HCT116 (cell line): ENCODE results near the gene SGCA. TPM values are rescaled to one million over a fixed set of nuclear protein-coding genes. Genes with fewer than 3 reads are reported as not detected.

ENCODE experiments used
- ATAC-seq: fragments of 200-7000 bp; cut with Tn5 transposase; 2 replicates; pipeline ENCODE4 v1.9.1; 2020; ENCODE audit warnings: mild to moderate bottlenecking, moderate library complexity
- BruUV-seq: library from RNA; stranded (reverse); fragments of 400-500 nt; replicated peaks from 2 replicates; lab custom pipeline; 2021; lab: Mats Ljungman, UMichigan
- CTCF ChIA-PET: fragments of 300-600 bp; sonication (Branson Sonifier 250); formaldehyde crosslinking; loops from one replicate; lab custom pipeline; 2021; ENCODE audit warnings: antibody characterized with exemption; lab: Charles Lee
- POLR2A ChIA-PET: fragments of 300-600, 350-600 bp; sonication (Branson Sonifier 250); formaldehyde crosslinking; loops from one replicate; lab custom pipeline; 2021; ENCODE audit warnings: antibody characterized with exemption; lab: Charles Lee
- RAD21 ChIA-PET, 2 experiments: fragments of 300-600 bp; sonication (Branson Sonifier 250); formaldehyde crosslinking; loops; one replicate each; lab custom pipeline; 2023; ENCODE audit warnings: low total read pairs in 2 of 2; ENCODE audit not compliant: uncharacterized antibody in 2 of 2, unreplicated experiment in 2 of 2, low non-redundant PET in 1 of 2; lab: Charles Lee
- DNase-seq: peaks from one replicate; pipeline ENCODE4 v3.0.0-alpha.2; 2010; ENCODE audit warnings: low read depth, low spot score
- H2AFZ ChIP-seq: fragments of 200-600 bp; shearing (Covaris generic), sonication (generic); 2 replicates; pipeline ENCODE4 v1.6.1; 2017; ENCODE audit warnings: low read depth, mixed run types, mixed read lengths, antibody characterized with exemption, low read length; ENCODE audit not compliant: poor library complexity, severe bottlenecking
- H3K27ac ChIP-seq: 2 replicates; pipeline ENCODE4 v1.5.1; 2012; ENCODE audit warnings: low read depth, low read length
- H3K27me3 ChIP-seq: fragments of 200-600 bp; sonication (generic); 2 replicates; pipeline ENCODE4 v1.6.1; 2016; ENCODE audit warnings: mixed run types, low read length, mixed read lengths; ENCODE audit not compliant: insufficient read depth
- H3K36me3 ChIP-seq, 2 experiments: fragments of 200-500 bp in 1 of 2; fragments of 200-600 bp in 1 of 2; sonication (Bioruptor generic) in 1 of 2; sonication (generic) in 1 of 2; 2 replicates each; pipeline versions ENCODE4 v1.5.1 to v1.6.1; 2014 to 2016; ENCODE audit warnings: low read length in 2 of 2, inconsistent platforms in 1 of 2, mixed read lengths in 1 of 2, mixed run types in 1 of 2; ENCODE audit not compliant: insufficient read depth in 2 of 2, control insufficient read depth in 1 of 2
- H3K4me1 ChIP-seq, 2 experiments: fragments of 200-600 bp in 1 of 2; sonication (generic) in 1 of 2; 2 replicates each; pipeline versions ENCODE4 v1.5.1 to v1.6.1; 2012 to 2017; ENCODE audit warnings: low read length in 2 of 2, inconsistent platforms in 1 of 2, mild to moderate bottlenecking in 1 of 2, mixed read lengths in 1 of 2, mixed run types in 1 of 2, moderate library complexity in 1 of 2; ENCODE audit not compliant: insufficient read depth in 2 of 2, control insufficient read depth in 1 of 2
- H3K4me2 ChIP-seq: fragments of 200-600 bp; sonication (generic); 2 replicates; pipeline ENCODE4 v1.6.1; 2017; ENCODE audit warnings: mixed run types, low read length, mixed read lengths
- H3K4me3 ChIP-seq, 2 experiments: fragments of 200-600 bp in 1 of 2; sonication (generic) in 1 of 2; replicated peaks in 1 of 2; 2 replicates each; pipeline ENCODE4 v1.5.1; 2011 to 2016; ENCODE audit warnings: low read length in 2 of 2, control low read depth in 1 of 2, low read depth in 1 of 2, mild to moderate bottlenecking in 1 of 2, mixed read lengths in 1 of 2, mixed run types in 1 of 2
- H3K79me2 ChIP-seq: fragments of 200-600 bp; sonication (generic); 2 replicates; pipeline ENCODE4 v1.6.1; 2017; ENCODE audit warnings: mild to moderate bottlenecking, mixed run types, low read length, moderate library complexity, mixed read lengths; ENCODE audit not compliant: insufficient read depth
- H3K9ac ChIP-seq: fragments of 200-600 bp; sonication (generic); 2 replicates; pipeline ENCODE4 v1.6.1; 2016; ENCODE audit warnings: low read length, mixed read lengths
- H3K9me2 ChIP-seq: fragments of 200-600 bp; sonication (generic), shearing (Covaris generic); 2 replicates; pipeline ENCODE4 v1.6.1; 2017; ENCODE audit warnings: mixed run types, mild to moderate bottlenecking, moderate library complexity; ENCODE audit not compliant: insufficient read depth
- H3K9me3 ChIP-seq, 2 experiments: fragments of 200-500 bp in 1 of 2; fragments of 200-600 bp in 1 of 2; sonication (Bioruptor generic) in 1 of 2; sonication (generic) in 1 of 2; 2 replicates each; pipeline ENCODE4 v1.6.1; 2014 to 2017; ENCODE audit warnings: low read length in 2 of 2, mixed read lengths in 2 of 2, inconsistent platforms in 1 of 2, low read depth in 1 of 2, mild to moderate bottlenecking in 1 of 2, mixed run types in 1 of 2, moderate library complexity in 1 of 2; ENCODE audit not compliant: control insufficient read depth in 1 of 2, insufficient read depth in 1 of 2
- H4K20me1 ChIP-seq: fragments of 200-600 bp; sonication (generic), shearing (Covaris generic); 2 replicates; pipeline ENCODE4 v1.6.1; 2017; ENCODE audit warnings: mixed run types, mild to moderate bottlenecking, moderate library complexity; ENCODE audit not compliant: insufficient read depth
- CTCF ChIP-seq, 3 experiments: fragments of 200-600 bp in 1 of 3; sonication (generic) in 1 of 3; IDR thresholded peaks in 2 of 3; conservative IDR thresholded peaks in 1 of 3; 2 replicates each; pipeline ENCODE4 v1.5.1; 2012 to 2017; ENCODE audit warnings: low read depth in 2 of 3, low read length in 2 of 3, antibody characterized with exemption in 1 of 3, borderline replicate concordance in 1 of 3, control low read depth in 1 of 3, mild to moderate bottlenecking in 1 of 3, mixed read lengths in 1 of 3, mixed run types in 1 of 3, moderate library complexity in 1 of 3; ENCODE audit not compliant: insufficient read depth in 1 of 3
- ELF1 ChIP-seq: IDR thresholded peaks from 2 replicates; pipeline ENCODE4 v1.6.1; 2012; ENCODE audit warnings: low read depth, borderline replicate concordance
- EZH2 ChIP-seq: fragments of 200-600 bp; sonication (generic); IDR thresholded peaks from 2 replicates; pipeline ENCODE4 v1.6.1; 2017; ENCODE audit warnings: antibody characterized with exemption, mixed run types
- EZH2phosphoT487 ChIP-seq: fragments of 200-600 bp; IDR thresholded peaks from 2 replicates; pipeline ENCODE4 v1.6.1; 2018; ENCODE audit warnings: antibody characterized with exemption, borderline replicate concordance
- FOSL1 ChIP-seq: IDR thresholded peaks from 2 replicates; pipeline ENCODE4 v1.6.1; 2012; ENCODE audit warnings: low read depth
- POLR2AphosphoS5 ChIP-seq: IDR thresholded peaks from 2 replicates; pipeline ENCODE4 v1.6.1; 2011; ENCODE audit warnings: mild to moderate bottlenecking, low read depth, low read length, moderate library complexity
- RAD21 ChIP-seq: IDR thresholded peaks from 2 replicates; pipeline ENCODE4 v1.6.1; 2012; ENCODE audit warnings: low read depth, mild to moderate bottlenecking
- SIN3A ChIP-seq: IDR thresholded peaks from 2 replicates; pipeline ENCODE4 v1.6.1; 2012; ENCODE audit warnings: low read depth
- SP1 ChIP-seq: IDR thresholded peaks from 2 replicates; pipeline ENCODE4 v1.6.1; 2012; ENCODE audit warnings: low read depth
- SRF ChIP-seq: IDR thresholded peaks from 2 replicates; pipeline ENCODE4 v1.6.1; 2012; ENCODE audit warnings: low read depth
- TCF7L2 ChIP-seq: IDR thresholded peaks from 2 replicates; pipeline ENCODE4 v1.7.0; 2011; ENCODE audit warnings: borderline replicate concordance, inconsistent platforms; ENCODE audit not compliant: insufficient read depth, insufficient read length; ENCODE audit errors: extremely low read depth
- YY1 ChIP-seq: IDR thresholded peaks from 2 replicates; pipeline ENCODE4 v1.6.1; 2011; ENCODE audit warnings: low read length, low read depth, moderate library complexity, mild to moderate bottlenecking; ENCODE audit not compliant: insufficient replicate concordance; ENCODE audit errors: extremely low read depth
- ZFX ChIP-seq: fragments of 450-650 bp; IDR thresholded peaks from 2 replicates; pipeline ENCODE4 v1.6.1; 2017
- intact Hi-C: fragments of 100-400 bp; cut with micrococcal nuclease; formaldehyde crosslinking; loops from 2 replicates; pipeline ENCODE4 v1.10.0; 2022
- total RNA-seq: library from RNA; stranded (reverse); gene quantifications from one replicate; pipeline ENCODE4 v1.2.1, GENCODE V29; 2021; ENCODE audit not compliant: unreplicated experiment
- TF ChIP-seq, protein P1 (sequence below): IDR thresholded peaks from 2 replicates; pipeline ENCODE4 v1.6.1; 2012
- TF ChIP-seq, protein P2 (sequence below): IDR thresholded peaks from 2 replicates; pipeline ENCODE4 v1.6.1; 2012
- TF ChIP-seq, protein P3 (sequence below): IDR thresholded peaks from 2 replicates; pipeline ENCODE4 v1.6.1; 2012; ENCODE audit warnings: low read depth

SGCA gene
- total RNA-seq, 1 experiment from 2014 or later = 0.37 TPM

DNA sequence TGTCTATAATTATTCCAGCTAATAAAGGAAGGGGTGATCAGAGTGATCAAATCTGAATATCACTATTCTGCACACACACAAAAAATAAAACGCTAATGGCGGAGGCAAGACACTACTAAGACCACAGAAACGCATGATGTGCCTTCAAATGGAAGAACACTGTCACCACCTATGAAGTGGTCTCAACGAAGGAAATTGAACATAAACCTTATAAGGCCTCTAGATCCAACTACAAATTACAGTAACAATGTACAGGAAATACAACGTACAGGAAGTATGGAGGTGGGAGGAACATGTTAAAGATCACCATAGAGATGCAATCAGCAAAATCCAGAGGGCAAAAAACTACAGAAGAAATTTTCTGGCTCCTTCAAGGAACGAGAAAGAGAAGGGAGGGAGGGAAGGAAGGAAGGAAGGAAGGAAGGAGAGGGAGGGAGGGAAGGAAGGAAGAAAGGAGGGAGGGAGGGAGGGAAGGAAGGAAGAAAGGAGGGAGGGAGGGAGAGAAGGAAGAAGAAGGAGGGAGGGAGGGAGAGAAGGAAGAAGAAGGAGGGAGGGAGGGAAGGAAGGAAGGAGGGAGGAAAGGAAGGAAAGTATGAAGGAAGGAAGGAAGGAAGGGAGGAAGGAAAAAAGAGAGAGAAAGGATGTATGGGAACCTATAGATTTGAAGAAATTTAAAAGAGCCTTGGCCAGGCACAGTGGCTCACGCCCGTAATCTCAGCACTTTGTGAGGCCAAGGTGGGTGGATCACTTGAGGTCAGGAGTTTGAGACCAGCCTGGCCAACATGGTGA is 3.1 kb upstream of the SGCA start:
- POLR2A ChIA-PET = interaction anchor here (2.8 kb wide), 1 partner anchor 11 kb away, joined by 22 read pairs; no protein-coding TSS in a partner anchor

More for the DNA sequence above, 3.1 kb upstream of the SGCA start:
- Histone ChIP-seq H3K4me3 (no peak overlapping the region), H3K9me2 (no peaks in the 10 kb centered on the region), H3K9ac (no peak overlapping the region), H3K27me3 (no peaks in the 10 kb centered on the region), H3K9me3 (no peaks in the 10 kb centered on the region), H3K4me1 (peaks cover 20 to 36% of the 10 kb centered on the region in 2 experiments), H4K20me1 (no peaks in the 10 kb centered on the region), H3K36me3 (no peaks in the 10 kb centered on the region), H3K79me2 (no peaks in the 10 kb centered on the region), H3K4me2 (no peak overlapping the region), H2AFZ (no peak overlapping the region), H3K27ac (no peak overlapping the region)
- no TSS peak for BruUV-seq
- RAD21 ChIA-PET = no interaction called here
- CTCF ChIA-PET = interaction anchor here (1.0 to 2.8 kb wide), 10 partner anchors 11 to 173 kb away, joined by 3 to 31 read pairs (median 5); partner anchors contain the start of gene PPP1R9B
- intact Hi-C loops = no loop called here
- ATAC-seq (no peak), DNase-seq (no peak)
- TF ChIP-seq EZH2phosphoT487 (no peak), EZH2 (no peak), POLR2AphosphoS5 (no peak), SP1 (no peak), YY1 (no peak), FOSL1 (no peak), TCF7L2 (no peak), ELF1 (no peak), SIN3A (no peak), RAD21 (no peak), CTCF (IDR thresholded peaks at IDR 0.05 in 2 of 3, conservative IDR thresholded peaks at IDR 0.05 in 1 of 3; ENCODE audit: borderline replicate concordance in 1 of 3, insufficient read depth in 1 of 3, low read depth in 2 of 3, low read length in 2 of 3) (no peak), SRF (no peak), ZFX (no peak)
- TF ChIP-seq, protein P1, sequence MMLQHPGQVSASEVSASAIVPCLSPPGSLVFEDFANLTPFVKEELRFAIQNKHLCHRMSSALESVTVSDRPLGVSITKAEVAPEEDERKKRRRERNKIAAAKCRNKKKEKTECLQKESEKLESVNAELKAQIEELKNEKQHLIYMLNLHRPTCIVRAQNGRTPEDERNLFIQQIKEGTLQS = no peak
- TF ChIP-seq, protein P2, sequence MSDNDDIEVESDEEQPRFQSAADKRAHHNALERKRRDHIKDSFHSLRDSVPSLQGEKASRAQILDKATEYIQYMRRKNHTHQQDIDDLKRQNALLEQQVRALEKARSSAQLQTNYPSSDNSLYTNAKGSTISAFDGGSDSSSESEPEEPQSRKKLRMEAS = no peak
- TF ChIP-seq, protein P3, sequence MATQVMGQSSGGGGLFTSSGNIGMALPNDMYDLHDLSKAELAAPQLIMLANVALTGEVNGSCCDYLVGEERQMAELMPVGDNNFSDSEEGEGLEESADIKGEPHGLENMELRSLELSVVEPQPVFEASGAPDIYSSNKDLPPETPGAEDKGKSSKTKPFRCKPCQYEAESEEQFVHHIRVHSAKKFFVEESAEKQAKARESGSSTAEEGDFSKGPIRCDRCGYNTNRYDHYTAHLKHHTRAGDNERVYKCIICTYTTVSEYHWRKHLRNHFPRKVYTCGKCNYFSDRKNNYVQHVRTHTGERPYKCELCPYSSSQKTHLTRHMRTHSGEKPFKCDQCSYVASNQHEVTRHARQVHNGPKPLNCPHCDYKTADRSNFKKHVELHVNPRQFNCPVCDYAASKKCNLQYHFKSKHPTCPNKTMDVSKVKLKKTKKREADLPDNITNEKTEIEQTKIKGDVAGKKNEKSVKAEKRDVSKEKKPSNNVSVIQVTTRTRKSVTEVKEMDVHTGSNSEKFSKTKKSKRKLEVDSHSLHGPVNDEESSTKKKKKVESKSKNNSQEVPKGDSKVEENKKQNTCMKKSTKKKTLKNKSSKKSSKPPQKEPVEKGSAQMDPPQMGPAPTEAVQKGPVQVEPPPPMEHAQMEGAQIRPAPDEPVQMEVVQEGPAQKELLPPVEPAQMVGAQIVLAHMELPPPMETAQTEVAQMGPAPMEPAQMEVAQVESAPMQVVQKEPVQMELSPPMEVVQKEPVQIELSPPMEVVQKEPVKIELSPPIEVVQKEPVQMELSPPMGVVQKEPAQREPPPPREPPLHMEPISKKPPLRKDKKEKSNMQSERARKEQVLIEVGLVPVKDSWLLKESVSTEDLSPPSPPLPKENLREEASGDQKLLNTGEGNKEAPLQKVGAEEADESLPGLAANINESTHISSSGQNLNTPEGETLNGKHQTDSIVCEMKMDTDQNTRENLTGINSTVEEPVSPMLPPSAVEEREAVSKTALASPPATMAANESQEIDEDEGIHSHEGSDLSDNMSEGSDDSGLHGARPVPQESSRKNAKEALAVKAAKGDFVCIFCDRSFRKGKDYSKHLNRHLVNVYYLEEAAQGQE = no peak
